H1 (cell line): ENCODE measurements around the gene INTS1. TPM values are rescaled to one million over a fixed set of nuclear protein-coding genes. Genes with fewer than 3 reads are reported as not detected.

Experiments used
- HDAC2 ChIP-seq, 2 experiments: fragments of 300-600 bp in 1 of 2; sonication (generic) in 1 of 2; IDR thresholded peaks; 2 replicates each; pipeline ENCODE4 v1.6.1; 2011 to 2012; ENCODE audit warnings: low read depth in 2 of 2, low read length in 2 of 2, mild to moderate bottlenecking in 2 of 2, moderate library complexity in 2 of 2, borderline replicate concordance in 1 of 2, inconsistent platforms in 1 of 2
- HDAC6 ChIP-seq: IDR thresholded peaks from one replicate; pipeline ENCODE4 v1.7.1; 2012; ENCODE audit warnings: low read depth, mild to moderate bottlenecking, inconsistent platforms, low read length, moderate library complexity
- RXRA ChIP-seq: IDR thresholded peaks from 2 replicates; pipeline ENCODE4 v1.6.1; 2011; ENCODE audit warnings: low read depth, mild to moderate bottlenecking, low read length, moderate library complexity; ENCODE audit not compliant: insufficient read depth
- TBP ChIP-seq: IDR thresholded peaks from 2 replicates; pipeline ENCODE4 v1.6.1; 2011; ENCODE audit warnings: low read depth, low read length, improper control_type of control experiment
- TEAD4 ChIP-seq: IDR thresholded peaks from 2 replicates; pipeline ENCODE4 v1.6.1; 2012; ENCODE audit warnings: low read depth, low read length, inconsistent platforms, mixed read lengths
- polyA plus RNA-seq, 7 experiments: library from polyadenylated mRNA; depleted of rRNA in 3 of 7; stranded (reverse) in 5 of 7; unstranded in 2 of 7; fragments of >200 nt in 5 of 7; fragments of 200-250 nt in 2 of 7; gene quantifications; 1 replicate in 5 of 7; 2 replicates in 1 of 7; 4 replicates in 1 of 7; pipeline versions ENCODE4 v1.2.1 to v1.2.3, GENCODE V29; 2011 to 2013; ENCODE audit warnings: missing spikeins in 2 of 7, mixed read lengths in 2 of 7
- total RNA-seq: library from RNA; stranded (reverse); fragmentation: NEBNext Ultra II Directional; extraction: Animal tissue kit (Norgen Biotek cat#: 25700); gene quantifications from 2 replicates; pipeline ENCODE4 v1.2.1, GENCODE V29; 2021
- TF ChIP-seq, protein P1 (sequence below): fragments of 300-600 bp; sonication (generic); IDR thresholded peaks from 2 replicates; pipeline ENCODE4 v1.7.1; 2012; ENCODE audit warnings: low read length, moderate library complexity, mild to moderate bottlenecking, inconsistent platforms; ENCODE audit not compliant: insufficient replicate concordance
- TF ChIP-seq, protein P2 (sequence below): IDR thresholded peaks from 2 replicates; pipeline ENCODE4 v1.6.1; 2012; ENCODE audit warnings: low read length, inconsistent platforms

INTS1 gene
- total and polyA plus RNA-seq, 2 of the 8 experiments (the other 6 are each of a cell fraction or from before 2014, with no cell fraction given): 76.9 to 104 TPM

DNA sequence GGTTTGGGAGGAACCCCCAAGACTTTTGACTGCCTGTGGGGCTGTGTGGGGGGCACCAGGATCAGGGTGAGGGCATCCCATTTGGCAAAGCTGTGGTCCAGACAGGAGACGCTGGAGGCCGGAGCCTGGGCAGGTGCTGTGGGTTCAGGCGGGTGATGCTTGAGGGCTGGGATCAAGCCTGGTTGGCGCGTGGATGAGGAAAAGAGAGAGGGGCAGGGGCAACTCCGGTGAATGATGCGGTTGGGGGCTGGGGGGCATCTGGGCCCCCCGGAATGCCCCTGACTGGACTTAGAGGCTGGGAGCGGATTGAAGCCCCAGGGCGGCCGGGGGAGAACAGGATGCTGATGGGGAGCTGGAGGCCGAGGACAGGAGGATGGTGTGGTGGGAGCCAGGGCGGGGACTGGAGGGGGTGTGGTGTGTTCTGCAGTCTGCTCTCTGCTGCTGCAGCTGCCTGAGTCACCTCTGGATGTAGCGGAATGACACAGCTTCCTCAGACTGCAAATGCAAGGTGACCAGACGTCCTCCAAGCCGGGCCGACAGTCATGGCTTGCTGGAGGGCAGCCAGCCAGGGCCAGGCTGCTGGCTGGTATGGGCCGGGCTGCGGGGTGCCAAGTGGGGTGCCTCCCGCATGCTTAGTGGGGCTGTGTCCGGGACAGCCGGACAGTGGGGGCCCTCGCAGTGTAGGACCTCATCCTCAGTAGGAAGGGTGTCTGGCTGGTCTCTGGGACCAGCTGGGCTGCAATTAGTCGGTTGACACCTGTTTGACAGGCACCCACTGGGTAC is 29.5 kb upstream of the INTS1 start (continued):
- TF ChIP-seq, protein P1, sequence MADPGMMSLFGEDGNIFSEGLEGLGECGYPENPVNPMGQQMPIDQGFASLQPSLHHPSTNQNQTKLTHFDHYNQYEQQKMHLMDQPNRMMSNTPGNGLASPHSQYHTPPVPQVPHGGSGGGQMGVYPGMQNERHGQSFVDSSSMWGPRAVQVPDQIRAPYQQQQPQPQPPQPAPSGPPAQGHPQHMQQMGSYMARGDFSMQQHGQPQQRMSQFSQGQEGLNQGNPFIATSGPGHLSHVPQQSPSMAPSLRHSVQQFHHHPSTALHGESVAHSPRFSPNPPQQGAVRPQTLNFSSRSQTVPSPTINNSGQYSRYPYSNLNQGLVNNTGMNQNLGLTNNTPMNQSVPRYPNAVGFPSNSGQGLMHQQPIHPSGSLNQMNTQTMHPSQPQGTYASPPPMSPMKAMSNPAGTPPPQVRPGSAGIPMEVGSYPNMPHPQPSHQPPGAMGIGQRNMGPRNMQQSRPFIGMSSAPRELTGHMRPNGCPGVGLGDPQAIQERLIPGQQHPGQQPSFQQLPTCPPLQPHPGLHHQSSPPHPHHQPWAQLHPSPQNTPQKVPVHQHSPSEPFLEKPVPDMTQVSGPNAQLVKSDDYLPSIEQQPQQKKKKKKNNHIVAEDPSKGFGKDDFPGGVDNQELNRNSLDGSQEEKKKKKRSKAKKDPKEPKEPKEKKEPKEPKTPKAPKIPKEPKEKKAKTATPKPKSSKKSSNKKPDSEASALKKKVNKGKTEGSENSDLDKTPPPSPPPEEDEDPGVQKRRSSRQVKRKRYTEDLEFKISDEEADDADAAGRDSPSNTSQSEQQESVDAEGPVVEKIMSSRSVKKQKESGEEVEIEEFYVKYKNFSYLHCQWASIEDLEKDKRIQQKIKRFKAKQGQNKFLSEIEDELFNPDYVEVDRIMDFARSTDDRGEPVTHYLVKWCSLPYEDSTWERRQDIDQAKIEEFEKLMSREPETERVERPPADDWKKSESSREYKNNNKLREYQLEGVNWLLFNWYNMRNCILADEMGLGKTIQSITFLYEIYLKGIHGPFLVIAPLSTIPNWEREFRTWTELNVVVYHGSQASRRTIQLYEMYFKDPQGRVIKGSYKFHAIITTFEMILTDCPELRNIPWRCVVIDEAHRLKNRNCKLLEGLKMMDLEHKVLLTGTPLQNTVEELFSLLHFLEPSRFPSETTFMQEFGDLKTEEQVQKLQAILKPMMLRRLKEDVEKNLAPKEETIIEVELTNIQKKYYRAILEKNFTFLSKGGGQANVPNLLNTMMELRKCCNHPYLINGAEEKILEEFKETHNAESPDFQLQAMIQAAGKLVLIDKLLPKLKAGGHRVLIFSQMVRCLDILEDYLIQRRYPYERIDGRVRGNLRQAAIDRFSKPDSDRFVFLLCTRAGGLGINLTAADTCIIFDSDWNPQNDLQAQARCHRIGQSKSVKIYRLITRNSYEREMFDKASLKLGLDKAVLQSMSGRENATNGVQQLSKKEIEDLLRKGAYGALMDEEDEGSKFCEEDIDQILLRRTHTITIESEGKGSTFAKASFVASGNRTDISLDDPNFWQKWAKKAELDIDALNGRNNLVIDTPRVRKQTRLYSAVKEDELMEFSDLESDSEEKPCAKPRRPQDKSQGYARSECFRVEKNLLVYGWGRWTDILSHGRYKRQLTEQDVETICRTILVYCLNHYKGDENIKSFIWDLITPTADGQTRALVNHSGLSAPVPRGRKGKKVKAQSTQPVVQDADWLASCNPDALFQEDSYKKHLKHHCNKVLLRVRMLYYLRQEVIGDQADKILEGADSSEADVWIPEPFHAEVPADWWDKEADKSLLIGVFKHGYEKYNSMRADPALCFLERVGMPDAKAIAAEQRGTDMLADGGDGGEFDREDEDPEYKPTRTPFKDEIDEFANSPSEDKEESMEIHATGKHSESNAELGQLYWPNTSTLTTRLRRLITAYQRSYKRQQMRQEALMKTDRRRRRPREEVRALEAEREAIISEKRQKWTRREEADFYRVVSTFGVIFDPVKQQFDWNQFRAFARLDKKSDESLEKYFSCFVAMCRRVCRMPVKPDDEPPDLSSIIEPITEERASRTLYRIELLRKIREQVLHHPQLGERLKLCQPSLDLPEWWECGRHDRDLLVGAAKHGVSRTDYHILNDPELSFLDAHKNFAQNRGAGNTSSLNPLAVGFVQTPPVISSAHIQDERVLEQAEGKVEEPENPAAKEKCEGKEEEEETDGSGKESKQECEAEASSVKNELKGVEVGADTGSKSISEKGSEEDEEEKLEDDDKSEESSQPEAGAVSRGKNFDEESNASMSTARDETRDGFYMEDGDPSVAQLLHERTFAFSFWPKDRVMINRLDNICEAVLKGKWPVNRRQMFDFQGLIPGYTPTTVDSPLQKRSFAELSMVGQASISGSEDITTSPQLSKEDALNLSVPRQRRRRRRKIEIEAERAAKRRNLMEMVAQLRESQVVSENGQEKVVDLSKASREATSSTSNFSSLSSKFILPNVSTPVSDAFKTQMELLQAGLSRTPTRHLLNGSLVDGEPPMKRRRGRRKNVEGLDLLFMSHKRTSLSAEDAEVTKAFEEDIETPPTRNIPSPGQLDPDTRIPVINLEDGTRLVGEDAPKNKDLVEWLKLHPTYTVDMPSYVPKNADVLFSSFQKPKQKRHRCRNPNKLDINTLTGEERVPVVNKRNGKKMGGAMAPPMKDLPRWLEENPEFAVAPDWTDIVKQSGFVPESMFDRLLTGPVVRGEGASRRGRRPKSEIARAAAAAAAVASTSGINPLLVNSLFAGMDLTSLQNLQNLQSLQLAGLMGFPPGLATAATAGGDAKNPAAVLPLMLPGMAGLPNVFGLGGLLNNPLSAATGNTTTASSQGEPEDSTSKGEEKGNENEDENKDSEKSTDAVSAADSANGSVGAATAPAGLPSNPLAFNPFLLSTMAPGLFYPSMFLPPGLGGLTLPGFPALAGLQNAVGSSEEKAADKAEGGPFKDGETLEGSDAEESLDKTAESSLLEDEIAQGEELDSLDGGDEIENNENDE: no peak
- TF ChIP-seq TBP (no peak), HDAC2 (IDR thresholded peaks at IDR 0.05; ENCODE audit: borderline replicate concordance in 1 of 2, low read depth in 2 of 2, low read length in 2 of 2) (no peak), TEAD4 (no peak), HDAC6 (no peak), RXRA (no peak)
- TF ChIP-seq, protein P2, sequence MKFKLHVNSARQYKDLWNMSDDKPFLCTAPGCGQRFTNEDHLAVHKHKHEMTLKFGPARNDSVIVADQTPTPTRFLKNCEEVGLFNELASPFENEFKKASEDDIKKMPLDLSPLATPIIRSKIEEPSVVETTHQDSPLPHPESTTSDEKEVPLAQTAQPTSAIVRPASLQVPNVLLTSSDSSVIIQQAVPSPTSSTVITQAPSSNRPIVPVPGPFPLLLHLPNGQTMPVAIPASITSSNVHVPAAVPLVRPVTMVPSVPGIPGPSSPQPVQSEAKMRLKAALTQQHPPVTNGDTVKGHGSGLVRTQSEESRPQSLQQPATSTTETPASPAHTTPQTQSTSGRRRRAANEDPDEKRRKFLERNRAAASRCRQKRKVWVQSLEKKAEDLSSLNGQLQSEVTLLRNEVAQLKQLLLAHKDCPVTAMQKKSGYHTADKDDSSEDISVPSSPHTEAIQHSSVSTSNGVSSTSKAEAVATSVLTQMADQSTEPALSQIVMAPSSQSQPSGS: no peak
